Daoy (cell line): ENCODE data around the gene SPACDR. TPM values are rescaled to one million over a fixed set of nuclear protein-coding genes. Genes with fewer than 3 reads are reported as not detected.

Experiments used
- DNase-seq: peaks from one replicate; pipeline ENCODE4 v3.0.0-alpha.2; 2015; ENCODE audit warnings: low read depth
- total RNA-seq: library from RNA; depleted of rRNA; stranded (reverse); fragments of >200 nt; shearing (Covaris generic); gene quantifications from 2 replicates; pipeline ENCODE4 v1.2.3, GENCODE V29; 2014

Gene SPACDR
- total RNA-seq, 1 experiment from 2014 or later: not detected

DNA sequence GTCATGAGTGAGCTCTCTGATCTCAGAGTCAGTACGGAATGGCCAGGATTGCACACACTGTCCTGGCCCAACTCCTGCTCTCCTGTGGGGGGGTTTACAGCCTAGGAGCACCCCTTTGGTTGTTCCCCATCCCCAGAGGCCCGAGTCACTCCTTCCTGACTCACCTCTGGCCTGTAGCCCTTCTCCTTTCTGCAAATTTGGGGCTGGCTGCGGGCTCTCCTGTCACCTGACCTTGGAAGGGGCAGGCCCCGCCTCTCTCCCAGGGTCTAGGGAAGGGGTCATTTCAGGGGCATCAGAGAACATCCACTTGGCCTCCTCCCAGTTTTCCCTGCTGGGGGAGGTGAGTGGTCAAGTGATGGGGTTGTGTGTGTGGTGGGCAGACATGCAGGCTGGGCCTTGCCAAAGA, 21.4 kb upstream of the SPACDR start:
- DNase-seq: no peak

DNA sequence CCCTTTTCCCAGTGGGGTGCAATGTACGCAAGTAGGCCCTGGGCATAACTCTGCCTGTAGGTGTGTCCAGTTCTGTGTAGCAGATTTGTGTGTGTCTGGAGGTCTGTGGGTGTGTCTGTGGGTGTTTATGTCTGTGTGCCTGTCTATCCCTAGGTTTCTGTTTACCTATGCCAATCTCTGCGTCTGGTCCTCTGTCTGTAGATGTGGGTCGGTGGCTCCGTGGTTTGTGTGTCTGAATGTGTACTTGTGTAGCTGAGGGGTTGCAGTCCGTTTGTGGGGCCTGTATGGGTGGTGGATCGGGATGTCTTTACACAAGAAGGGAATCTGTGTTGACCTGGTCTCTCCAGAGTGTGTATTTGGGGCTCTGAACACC, 20.6 kb upstream of the SPACDR start:
- no peak for DNase-seq

DNA sequence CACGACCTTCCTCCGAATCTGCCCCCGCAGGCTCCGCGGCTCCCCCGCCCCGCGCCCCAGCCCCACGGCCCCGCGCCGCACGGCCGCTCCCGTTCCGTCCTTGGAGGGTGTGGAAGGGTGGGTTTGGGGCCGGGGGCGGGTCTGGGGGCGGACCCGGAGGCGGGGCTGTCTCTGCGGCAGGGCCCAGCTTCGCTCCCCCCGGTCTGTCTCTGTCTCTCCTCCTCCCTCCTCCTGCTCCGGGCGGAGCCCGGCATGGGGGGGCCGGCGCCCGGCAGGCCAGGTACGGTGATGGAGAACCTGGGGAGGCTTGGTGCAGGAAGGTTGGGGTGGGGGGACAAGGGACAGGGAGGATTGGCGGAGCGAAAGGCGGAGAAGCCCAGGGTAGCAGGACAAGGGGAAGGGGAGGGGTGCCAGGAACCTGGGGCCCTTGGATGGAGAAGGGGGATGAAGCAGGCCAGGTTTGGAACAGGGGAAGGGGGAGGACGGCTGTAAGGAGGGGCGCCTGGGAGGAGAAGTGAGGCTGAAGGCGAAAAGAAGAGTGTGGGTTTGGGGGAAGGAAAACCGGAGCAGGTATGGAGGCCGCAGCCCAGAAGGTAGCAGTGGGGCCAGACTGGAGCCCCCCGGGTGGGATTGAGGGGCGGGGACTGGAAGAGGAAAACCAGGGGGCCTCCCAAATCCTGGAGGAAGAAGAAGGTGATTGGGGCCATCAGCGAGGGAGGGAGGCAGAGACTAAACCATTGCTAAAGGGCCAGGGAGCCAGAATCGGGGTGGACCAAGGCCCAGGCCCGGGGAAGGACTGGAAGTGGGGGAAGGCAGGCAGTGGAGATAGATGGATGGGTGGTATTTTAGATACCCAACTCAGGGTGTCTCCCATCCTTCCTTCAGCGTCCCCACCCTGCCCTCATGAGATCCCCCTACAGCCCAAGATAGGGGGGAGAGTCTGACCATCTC, 19.9 kb upstream of the SPACDR start, which contains the start of gene NYAP1:
TSS of gene NYAP1 (plus strand) at position 206 of the 951 bp plus-strand sequence. CDS start 1,385 bp downstream, outside the sequence.
- DNase-seq: peak; percentile 63

DNA sequence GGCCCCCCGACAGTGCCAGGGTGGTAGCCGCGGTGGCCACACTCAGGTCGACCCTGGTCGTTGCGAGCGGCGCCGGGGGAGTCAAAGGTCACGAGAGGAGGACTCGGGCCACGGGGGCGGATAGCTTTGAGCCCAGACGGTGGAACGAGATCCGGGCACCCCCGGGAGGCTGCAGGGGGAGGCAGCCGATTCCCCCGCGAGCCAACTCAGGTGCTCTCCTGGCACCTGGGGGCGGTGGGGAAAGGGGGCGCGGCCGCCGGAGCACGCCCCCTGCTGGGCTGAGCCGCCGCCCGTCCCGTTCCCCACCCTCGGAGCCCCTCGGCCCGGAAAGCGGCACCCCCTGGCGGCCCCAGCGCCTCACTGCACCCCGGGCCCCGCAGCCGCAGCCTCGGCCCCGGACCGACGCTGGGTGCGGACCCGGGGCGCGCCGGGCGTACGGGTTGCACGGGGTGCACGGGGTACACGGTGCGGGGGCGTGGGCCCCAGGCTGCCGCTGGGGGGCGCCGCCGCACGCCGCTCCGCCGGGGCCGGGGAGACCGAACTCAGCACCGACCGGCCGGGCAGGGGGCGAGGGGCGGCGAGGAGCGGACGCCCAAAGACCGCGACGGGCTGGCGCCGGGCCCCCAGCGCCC, 19.1 kb upstream of the SPACDR start:
- DNase-seq: peak; percentile 81

DNA sequence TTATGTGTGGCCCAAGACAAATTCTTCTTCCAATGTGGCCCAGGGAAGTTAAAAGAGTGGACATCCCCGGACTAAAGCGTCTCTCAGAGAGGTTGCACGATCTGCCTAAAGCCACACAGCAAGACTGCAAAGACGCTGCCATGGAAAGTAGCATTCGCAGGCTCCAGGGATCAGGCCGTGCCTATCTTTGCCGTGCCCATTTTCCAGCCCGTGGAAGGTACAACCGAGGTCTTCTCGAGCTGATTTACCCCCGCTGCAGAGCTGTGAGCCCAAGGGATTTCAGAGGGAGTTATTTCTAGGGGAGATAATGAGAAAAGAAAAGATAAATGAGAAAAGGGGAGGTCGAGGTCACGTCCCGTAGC, 18.6 kb upstream of the SPACDR start:
- DNase-seq: no peak

DNA sequence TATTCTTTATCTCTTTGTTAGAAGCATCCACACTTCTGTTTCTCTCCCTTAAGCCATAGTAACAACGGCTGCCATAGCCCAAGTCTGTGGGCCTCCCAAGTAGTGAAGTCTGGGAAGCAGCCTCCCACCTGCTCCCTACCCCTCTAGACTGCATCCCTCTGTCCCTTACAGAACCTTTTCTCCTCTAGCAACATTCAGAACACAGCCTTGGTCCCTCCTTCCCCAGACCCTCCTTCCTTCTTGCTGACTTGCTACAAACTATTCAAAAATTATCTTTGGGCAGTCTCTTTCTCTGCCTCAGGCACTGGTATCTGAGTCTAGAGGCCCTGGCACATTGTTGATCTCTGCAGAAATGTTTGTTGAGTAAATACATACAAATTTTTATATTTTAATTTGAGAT, 17.4 kb upstream of the SPACDR start:
- no peak for DNase-seq

DNA sequence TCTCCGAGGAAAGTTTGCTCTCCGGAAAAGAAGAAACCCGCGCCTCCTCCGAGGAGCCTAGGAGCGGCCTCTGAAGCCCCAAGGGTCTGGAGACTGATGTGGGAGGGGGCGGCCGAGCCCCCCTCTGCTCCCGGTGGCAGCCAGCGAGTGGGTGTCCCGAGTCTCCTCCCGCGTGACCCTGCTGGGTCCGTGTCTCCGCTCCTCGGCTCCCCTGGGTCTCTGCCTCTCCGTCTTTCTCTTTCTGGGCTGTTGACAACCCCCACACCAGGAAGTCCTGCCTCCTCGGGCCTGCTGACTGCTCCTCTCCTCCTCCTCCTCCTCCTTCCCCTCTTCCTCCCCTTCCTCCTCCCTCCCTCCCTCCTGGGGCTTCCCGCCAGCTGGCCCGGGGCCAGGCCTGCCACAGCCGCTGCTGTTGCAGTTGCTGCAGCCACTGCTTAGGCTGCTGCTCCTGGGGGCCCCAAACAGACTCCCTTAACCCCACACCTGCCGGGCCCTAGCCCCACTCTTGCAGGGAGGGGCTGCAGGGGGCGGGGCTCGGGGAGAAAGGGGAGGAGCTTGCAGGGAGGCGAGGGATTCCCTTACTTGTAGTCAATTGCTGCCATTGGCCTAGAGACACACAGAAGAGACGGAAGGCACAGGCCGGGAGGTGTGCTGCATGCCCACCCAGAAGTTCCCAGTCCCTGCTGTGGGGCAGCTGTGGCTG, 15.0 kb upstream of the SPACDR start, which contains the start of gene TSC22D4:
TSS of gene TSC22D4 (minus strand) at position 257 of the 703 bp plus-strand sequence. CDS start 1,176 bp downstream, outside the sequence.
- peak; percentile 98 for DNase-seq

DNA sequence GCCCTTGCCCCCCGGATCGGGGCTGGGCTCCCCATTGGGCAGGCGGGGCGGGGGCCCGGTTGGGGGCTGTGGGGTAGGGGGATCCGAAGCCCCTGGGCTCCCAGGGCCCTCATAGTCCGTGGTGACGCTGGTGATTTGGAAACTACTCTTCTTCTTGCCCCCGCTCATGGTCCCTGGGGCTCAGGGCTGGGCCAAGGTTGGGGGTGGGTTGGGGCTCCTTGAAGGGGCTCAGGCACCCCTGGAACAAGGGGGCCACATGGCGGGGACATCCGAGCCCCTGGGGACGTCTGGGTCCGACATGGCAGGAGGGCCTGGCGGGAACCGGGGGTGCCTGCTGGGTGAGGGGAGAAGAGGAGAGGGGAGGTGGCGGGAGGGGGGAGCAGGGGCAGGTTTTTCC, 13.8 kb upstream of the SPACDR start:
- DNase-seq: no peak

DNA sequence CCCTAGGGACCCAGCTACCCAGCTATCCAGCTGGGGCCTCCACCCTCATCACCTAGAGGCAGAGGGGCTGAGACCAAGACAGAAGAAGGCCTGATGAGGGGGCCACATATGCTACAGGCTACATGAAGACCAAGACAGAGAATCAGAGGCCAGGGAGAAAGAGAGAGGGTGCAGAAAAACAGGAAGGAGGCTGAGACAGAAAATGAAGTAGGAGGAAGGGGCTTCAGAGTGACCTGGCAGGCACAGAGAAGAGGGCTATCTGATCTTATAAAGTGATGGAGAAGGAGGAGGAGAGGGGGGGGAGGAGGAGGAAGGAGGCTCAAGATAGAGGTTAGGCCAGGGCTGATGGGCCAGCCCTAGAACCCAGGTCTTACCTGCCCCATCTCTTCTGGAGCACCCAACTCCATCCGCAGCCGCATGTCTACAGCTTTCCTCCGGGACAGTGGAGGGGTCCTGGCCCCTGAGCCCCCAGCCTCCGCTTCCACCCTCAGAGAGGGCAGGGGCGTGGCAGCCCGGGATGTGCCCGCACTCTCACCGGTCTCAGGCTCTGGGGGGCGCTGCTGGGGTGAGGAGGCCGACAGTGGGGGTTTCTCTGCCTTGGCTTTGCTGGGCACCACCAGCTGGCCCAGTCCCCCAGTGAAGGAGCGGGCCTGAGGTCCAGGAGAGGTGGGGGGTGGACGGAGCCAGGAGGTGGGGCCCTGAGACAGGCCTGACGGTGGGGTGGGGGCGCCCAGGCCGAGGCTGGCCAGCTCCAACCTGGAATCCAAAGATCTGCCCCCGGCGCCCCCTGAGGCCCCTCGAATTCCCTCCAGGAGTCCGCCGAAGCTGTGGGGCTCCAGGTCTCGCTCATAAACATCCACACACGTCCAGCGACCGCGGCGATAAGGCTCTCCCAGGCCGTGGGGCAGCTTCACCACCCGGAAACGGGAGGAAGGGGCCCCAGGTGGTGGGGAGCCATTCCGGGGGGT, 13.1 kb upstream of the SPACDR start:
- DNase-seq: peak; percentile 47

DNA sequence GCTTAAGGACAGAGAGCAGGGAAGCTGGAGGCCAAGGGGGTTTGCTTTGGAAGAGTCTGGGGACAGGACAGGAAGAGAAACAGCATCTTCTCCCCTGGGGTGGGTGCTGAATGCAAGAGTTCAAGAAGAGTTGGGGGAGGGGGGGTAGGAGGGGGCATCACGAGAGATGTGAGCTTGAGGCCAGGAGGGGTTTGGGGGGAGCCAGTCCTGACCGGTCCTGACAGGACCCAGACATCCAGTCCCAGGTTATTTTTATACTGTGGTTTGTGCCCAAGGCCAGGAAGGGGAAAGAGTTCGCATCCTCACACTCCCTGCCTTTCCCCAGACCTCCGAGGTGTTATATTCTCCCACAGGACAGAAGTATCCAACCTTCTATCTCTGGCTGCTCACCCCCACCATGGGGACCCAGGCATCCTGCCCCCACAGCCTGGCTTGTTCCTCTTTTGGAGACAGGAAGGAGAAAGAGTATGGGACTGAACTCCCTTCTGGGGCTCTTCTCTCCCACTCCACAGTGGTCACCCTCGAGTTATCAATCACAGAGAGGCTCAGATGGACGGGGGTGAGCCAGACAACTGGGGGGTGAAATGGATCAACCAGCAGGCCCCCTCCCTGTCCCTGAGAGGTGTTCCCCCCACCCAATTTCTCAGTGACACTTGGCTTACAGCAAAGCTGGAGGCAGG, 12.2 kb upstream of the SPACDR start:
- no peak for DNase-seq

DNA sequence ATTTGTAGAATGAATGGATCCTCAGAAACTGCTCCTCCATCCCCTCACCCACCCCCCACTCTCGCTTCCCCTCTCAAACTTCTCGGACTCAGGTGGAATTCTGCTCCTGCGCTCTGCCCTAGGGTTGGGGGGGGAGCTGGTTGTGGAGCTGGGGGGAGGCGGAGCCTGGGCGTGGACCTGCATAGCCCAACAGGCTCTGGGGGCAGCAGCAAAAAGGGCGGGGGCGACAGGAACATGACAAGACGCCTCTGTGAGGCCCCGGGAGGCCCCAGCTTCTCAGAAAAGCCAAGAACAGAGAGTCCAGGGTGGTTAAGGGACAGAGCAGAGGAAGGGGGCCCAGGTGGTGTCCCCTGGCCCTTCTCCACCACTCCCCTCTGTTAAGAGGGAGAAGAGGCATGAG, 11.5 kb upstream of the SPACDR start:
- DNase-seq: no peak

DNA sequence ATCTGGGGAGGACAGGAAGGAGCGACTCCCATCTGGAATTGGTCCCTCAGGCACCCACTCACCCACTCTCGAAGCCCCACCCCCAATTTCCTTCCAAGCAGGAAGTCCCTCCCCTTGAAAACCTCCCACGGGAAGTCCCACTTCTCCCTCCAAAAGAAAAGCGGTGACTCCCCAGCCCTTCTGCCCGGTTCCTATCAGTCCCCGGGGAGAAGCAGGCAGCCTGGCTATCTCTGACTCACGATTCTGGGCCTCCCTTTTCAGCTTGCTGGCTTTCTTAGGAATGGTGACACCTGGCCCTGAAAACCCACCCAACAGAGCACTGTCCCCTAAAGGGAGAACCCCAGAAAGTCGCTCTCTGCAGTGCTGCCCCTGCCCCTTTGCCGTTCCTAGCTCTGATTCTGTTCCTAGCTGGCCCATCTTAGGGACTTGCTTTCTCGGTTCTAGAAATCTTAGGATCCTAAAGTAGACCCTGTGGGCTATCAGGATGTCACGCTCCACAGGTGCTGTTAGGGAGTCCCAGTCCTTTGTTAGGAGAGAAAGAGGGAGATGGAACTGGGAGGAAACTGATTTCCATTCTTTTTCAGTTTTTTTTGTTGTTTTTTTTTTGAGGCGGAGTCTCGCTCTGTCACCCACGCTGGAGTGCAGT, 8.9 kb upstream of the SPACDR start:
- DNase-seq: peak; percentile 83

DNA sequence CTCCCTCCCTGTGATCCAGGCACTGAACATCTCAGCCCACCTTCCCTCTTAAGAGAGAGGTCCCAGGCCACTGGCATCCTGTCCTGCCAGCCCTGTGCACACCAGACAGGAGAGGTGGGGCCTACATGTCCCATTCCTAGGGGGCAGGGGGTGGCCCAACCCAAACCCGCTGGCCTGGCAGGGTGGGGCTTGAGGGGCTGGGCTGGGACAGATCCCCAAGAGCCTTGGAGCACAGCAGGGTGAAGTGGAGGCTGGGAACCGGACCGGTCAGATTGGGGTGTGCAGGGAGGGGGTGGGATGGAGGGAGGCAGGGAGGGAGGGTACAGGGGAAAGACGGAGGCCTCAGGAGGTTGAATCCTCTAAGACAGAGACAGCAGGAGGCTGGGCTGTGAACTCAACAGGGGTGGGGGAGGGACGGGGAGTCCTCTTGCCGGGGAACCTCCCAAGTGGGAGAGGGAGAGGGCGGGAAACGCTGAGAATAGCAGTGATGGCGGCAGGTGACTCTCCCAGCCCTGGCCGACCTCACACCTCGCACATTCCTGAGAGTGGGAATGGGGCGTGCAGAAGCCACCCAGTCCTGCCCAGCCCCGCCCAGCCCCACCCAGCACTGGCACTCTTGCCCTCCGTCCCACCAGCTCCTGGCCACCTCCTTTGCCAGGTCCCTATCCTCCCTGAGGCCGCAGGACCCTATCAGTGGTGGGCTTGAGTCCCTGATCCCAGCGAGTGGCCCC, 8.2 kb upstream of the SPACDR start:
- no peak for DNase-seq

DNA sequence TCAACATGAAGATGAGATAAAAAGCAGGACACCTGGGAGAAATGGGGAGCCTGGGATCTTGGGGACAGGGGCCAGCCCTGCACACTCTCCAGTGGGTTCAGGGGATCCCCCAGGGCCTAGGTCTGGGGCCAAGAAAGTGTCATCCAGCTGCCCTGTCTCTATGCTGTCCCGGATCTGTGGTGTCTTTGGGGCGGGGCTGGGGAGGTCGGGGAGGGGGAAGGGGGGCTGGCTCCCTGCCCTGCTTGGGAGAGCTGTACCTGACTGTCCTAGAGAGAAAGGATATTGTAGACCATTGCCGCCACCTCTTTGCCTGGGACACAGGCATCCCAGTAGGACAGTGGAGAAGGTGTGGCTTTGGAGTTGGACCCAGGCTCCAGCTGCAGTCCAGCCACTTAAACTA, 7.0 kb upstream of the SPACDR start:
- DNase-seq: no peak

DNA sequence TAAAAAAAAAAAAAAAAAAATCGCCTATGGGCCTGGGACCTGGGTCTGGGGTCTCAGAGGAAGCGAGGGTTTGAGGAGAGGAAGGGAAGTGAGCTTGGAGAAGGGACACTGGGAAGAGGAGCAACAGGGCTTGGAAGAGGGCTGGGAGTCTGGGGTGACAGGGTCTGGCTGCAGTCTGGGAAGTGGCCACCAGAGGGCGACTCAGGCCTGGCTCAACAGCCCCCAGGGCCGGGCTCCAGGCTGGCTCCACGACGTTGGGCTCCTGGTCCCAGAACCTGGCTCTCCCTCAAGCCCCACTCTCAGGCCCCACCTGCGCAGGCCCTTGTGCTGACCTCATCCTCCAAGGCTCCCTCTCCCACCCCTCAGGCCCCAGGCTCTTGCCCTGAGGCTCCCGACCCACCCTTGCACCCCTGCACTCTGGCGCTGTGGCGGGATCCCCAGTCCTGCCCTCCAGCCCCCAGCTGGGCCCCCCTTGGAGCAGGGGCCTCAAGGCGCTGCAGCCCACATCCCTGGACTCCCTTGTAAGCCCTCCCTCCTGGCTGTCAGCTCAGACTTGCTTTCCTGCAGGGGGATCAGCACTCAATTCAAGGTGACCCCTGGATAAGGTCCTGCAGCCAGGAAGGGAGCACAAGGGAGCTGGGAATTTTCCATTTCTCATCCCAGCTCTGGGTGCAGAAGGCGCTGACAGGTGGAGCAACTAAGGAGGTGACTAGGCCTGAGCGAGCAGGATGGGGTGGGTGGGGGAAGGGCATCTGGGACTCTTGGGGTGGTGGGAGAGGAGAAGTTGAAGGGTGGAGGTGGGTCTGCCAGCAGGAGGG, 5.4 kb upstream of the SPACDR start:
- DNase-seq: peak; percentile 90

DNA sequence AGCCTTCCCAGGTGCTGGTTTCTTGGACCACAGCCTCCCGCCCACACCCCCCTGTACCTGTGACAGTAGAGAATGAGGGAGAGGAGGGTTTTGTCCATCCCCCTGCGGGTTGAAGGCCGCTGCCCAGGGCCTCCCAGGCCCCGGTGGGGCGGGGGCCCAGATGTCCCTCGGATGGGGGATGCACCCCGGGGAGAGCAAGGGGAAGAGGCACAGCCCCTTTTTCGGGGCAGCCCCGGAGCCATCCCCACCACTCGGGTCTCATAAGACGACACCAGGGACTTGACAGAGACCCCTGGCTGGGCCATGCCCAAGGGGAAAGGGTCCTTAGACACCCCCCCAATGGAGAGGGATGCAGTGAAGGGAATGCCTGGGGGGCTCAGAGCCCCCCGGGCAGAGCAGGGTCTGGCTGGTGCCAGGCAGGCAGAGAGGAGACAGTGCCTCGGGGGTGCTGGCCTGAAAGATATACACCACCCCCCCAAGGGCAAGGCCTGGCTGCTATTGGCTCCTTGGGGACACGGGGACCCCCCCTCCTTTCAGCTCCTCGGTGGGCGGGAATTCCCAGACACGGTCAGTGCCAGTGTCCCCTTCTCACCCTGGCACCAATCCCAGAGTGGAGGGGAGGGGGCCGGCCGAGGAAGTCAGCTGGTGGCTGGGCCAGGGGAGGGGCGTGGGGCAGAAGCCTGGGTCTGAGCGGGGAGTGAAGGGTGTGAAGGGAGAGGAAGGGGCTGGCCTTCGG, 3.7 kb upstream of the SPACDR start:
- DNase-seq: no peak

DNA sequence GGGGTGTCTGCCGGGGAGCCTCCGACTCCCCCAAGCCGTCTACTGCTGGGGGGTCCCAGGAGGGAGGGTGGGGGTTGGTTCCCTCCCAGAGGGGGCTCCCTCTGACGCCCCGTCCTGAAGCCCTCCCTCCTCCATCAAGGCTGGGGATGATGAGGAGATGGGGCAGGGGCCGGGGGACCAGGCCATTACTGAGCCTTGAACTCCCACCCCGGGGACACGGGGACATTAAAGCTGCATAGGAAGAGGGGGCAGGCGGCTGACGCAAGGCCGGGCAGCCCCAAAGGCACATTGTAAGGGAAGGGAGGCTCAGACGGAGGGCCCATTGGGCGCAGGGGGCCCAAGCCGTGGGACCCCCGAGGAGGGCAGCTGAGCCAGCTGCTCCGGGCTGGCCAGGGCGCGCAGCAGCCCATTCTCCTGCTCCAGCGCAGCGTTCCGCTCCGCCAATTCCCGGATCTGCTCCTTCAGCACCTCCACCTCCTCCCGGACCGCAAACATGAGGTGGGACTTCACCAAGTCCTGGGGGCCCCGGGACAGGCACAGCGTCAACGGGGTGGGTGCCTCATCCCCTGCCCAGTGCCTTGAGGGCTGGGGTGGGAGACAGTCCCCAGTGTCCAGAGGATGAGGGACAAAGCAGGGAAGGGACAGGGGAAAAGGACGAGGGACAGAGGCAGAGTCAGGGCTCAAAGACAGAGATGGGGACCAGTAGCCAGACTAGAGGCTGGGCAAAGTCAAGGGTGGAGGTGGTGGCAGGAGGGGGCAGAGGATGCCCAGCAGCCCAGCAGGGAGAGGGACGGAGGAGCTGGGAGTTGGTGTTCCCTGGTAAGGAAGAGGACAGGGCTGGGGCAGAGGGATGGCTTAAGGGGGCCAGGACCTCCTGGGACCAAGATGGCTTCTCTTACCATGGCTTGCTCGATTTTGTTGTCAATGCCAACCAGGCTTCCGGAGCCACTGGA, 2.9 kb upstream of the SPACDR start:
- DNase-seq: no peak
